ENCODE measurements around the gene DCLK1. TPM values are rescaled to one million over a fixed set of nuclear protein-coding genes. Genes with fewer than 3 reads are reported as not detected.

The DCLK1 gene
- total RNA-seq, 1 experiment from 2014 or later = 1.4 TPM

DNA sequence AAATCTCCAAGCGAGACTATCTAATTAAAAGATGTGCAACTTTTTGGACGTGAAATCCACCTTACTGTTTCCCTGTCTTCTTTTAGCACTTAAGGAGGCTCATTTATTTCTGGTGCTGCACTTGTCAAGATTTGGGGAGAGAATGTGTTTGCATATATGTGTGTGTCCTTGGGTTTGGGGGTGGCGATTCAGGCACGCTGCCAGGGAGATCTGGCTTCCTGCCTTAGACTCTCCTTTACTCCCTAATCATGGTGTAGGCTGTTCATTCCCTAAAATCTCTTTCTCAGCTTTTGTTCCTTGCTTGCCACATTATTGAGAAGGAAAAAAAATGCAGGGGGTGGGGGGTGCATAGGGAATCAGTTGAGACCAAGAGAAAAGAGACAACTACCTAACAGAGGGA is 271.2 kb downstream of the DCLK1 start:
- BruUV-seq (replicated peaks) = no TSS peak
- CTCF ChIA-PET = no interaction called here

DNA sequence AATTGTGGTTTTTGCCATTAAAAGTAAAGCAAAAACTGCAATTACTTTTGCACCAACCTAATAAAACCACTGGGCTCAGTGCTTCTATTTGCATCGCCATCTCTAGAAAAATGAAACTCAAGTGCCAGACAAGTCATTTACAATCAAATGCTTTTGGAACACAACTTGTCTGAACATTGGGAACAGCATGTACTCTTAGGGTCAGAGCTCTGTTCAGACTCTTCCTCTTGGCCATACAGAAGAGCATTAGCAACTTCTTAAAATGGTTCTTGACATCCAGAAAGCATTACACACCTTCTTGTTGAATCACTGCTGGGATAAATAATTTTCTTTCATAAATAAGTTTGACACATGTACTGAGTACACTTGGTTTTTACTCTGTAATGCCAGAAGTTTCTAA is 272.5 kb downstream of the DCLK1 start:
- peaks cover 24% of the 10 kb centered on the region for H3K4me1 ChIP-seq (replicated peaks; ENCODE audit: insufficient read depth)
- intact Hi-C loops (cut with micrococcal nuclease; ENCODE audit: unreplicated experiment) = no loop called here
- no peak for TF ChIP-seq EZH2 (IDR thresholded peaks at IDR 0.05; ENCODE audit: low read depth)
- TF ChIP-seq, protein P1, sequence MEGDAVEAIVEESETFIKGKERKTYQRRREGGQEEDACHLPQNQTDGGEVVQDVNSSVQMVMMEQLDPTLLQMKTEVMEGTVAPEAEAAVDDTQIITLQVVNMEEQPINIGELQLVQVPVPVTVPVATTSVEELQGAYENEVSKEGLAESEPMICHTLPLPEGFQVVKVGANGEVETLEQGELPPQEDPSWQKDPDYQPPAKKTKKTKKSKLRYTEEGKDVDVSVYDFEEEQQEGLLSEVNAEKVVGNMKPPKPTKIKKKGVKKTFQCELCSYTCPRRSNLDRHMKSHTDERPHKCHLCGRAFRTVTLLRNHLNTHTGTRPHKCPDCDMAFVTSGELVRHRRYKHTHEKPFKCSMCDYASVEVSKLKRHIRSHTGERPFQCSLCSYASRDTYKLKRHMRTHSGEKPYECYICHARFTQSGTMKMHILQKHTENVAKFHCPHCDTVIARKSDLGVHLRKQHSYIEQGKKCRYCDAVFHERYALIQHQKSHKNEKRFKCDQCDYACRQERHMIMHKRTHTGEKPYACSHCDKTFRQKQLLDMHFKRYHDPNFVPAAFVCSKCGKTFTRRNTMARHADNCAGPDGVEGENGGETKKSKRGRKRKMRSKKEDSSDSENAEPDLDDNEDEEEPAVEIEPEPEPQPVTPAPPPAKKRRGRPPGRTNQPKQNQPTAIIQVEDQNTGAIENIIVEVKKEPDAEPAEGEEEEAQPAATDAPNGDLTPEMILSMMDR (conservative IDR thresholded peaks at IDR 0.05) = no peak
- H3F3A ChIP-seq (ENCODE audit: insufficient read depth, low read depth) = peaks cover 20% of the 10 kb centered on the region
- no peaks in the 10 kb centered on the region for H3K9me3 ChIP-seq (ENCODE audit: insufficient read depth, low read depth)
- no peaks in the 10 kb centered on the region for H3K9me2 ChIP-seq (ENCODE audit: insufficient read depth)
- H4K20me1 ChIP-seq (ENCODE audit: insufficient read depth) = no peaks in the 10 kb centered on the region
- no peak for DNase-seq
- no peak overlapping the region for H3K27ac ChIP-seq
- ChIA-PET POLR2A (ENCODE audit: unreplicated experiment) (no interaction called here), CTCF (no interaction called here)
- H3K79me2 ChIP-seq (ENCODE audit: low read depth) = no peaks in the 10 kb centered on the region
- no peaks in the 10 kb centered on the region for H3K36me3 ChIP-seq (ENCODE audit: low read depth)
- H2AFZ ChIP-seq = no peak overlapping the region
- H3K4me2 ChIP-seq = no peak overlapping the region
- BruUV-seq (replicated peaks) = no TSS peak
- H3K4me3 ChIP-seq = no peak overlapping the region
- no peaks in the 10 kb centered on the region for H3K27me3 ChIP-seq (ENCODE audit: insufficient read depth, low read depth)

More for the DNA sequence above, 271.2 kb downstream of the DCLK1 start:
- POLR2A ChIA-PET (ENCODE audit: unreplicated experiment) = no interaction called here
- peaks cover 20% of the 10 kb centered on the region for H3K4me1 ChIP-seq (replicated peaks; ENCODE audit: insufficient read depth)
- peaks cover 15% of the 10 kb centered on the region for H3F3A ChIP-seq (ENCODE audit: insufficient read depth, low read depth)
- H3K9me3 ChIP-seq (ENCODE audit: insufficient read depth, low read depth) = no peaks in the 10 kb centered on the region
- intact Hi-C loops (cut with micrococcal nuclease; ENCODE audit: unreplicated experiment) = no loop called here
- no peak overlapping the region for H3K4me3 ChIP-seq
- no peak overlapping the region for H3K27ac ChIP-seq
- no peak overlapping the region for H2AFZ ChIP-seq
- H3K4me2 ChIP-seq = no peak overlapping the region
- no peak for DNase-seq
- TF ChIP-seq, protein P1 (conservative IDR thresholded peaks at IDR 0.05) = no peak
- TF ChIP-seq EZH2 (IDR thresholded peaks at IDR 0.05; ENCODE audit: low read depth) = no peak
- H3K79me2 ChIP-seq (ENCODE audit: low read depth) = no peaks in the 10 kb centered on the region
- no peaks in the 10 kb centered on the region for H3K9me2 ChIP-seq (ENCODE audit: insufficient read depth)
- no peaks in the 10 kb centered on the region for H3K36me3 ChIP-seq (ENCODE audit: low read depth)
- no peaks in the 10 kb centered on the region for H3K27me3 ChIP-seq (ENCODE audit: insufficient read depth, low read depth)
- H4K20me1 ChIP-seq (ENCODE audit: insufficient read depth) = no peaks in the 10 kb centered on the region

DNA sequence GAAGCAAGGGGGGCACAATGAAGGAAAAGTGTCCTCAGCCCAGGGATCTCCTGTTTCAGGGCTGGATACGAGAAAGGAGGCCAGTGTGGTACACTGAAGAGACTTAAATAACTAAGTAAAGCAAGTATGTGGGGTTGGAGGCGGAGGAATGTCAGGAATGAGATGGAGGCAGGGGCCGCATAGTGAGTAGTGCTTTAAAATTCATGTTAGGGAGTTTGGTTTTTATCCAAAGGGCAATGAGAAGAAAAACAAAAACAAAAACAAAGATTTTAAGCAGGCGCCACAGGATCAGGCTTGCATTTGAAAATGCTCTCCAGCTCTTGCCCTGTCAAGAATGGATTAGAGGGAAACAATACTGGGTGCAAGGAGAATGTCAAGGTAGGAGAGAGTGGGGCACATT is 273.4 kb downstream of the DCLK1 start:
- CTCF ChIA-PET = no interaction called here

DNA sequence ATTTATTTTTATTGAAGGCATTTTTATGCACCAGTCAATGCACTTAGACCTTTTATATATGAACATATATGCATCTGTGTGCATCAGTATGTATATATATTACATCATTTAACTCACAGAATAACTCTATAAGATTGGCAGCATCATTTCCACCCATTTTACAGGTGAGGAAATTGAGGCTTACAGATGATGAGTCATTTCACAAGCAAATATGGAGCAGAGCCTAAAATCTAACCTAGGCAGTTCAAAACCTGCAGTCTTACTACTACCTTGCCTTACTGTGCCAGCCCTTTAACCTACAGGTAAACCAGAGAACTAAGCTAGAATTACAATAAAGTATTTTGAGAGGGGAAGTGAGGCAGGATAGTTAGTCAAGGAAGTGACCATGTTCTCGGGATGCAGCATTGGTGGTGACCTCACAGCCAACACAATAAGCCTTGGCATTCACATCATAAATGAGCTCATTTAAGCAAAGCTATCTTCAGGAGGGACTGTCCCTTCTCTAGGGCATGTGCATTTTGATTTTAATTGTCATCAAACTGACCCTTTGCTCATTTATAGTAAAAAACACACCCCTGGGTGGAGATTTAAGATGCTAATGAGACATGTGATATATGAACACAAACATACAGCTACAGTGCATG is 274.3 kb downstream of the DCLK1 start:
- no peaks in the 10 kb centered on the region for H3K27me3 ChIP-seq (ENCODE audit: insufficient read depth, low read depth)
- H3F3A ChIP-seq (ENCODE audit: insufficient read depth, low read depth) = peaks cover 20% of the 10 kb centered on the region
- no peak overlapping the region for H2AFZ ChIP-seq
- BruUV-seq (replicated peaks) = no TSS peak
- H3K9me2 ChIP-seq (ENCODE audit: insufficient read depth) = no peaks in the 10 kb centered on the region
- no peak overlapping the region for H3K4me3 ChIP-seq
- H3K4me2 ChIP-seq = peak overlapping the region; percentile 62
- TF ChIP-seq, protein P1 (conservative IDR thresholded peaks at IDR 0.05) = no peak
- no peak for TF ChIP-seq EZH2 (IDR thresholded peaks at IDR 0.05; ENCODE audit: low read depth)
- intact Hi-C loops (cut with micrococcal nuclease; ENCODE audit: unreplicated experiment) = no loop called here
- no peaks in the 10 kb centered on the region for H4K20me1 ChIP-seq (ENCODE audit: insufficient read depth)
- peaks cover 24% of the 10 kb centered on the region for H3K4me1 ChIP-seq (replicated peaks; ENCODE audit: insufficient read depth)
- H3K9me3 ChIP-seq (ENCODE audit: insufficient read depth, low read depth) = no peaks in the 10 kb centered on the region
- no peak for DNase-seq
- H3K79me2 ChIP-seq (ENCODE audit: low read depth) = no peaks in the 10 kb centered on the region
- no peaks in the 10 kb centered on the region for H3K36me3 ChIP-seq (ENCODE audit: low read depth)
- ChIA-PET POLR2A (ENCODE audit: unreplicated experiment) (interaction anchor here (0.6 kb wide), 1 partner anchor 146 kb away, joined by 7 read pairs; no protein-coding TSS in a partner anchor), CTCF (no interaction called here)
- peak overlapping the region; percentile 61; the same call in 1 of the 2 replicates for H3K27ac ChIP-seq

More for the DNA sequence above, 273.4 kb downstream of the DCLK1 start:
- Histone ChIP-seq H3F3A (ENCODE audit: insufficient read depth, low read depth) (peaks cover 20% of the 10 kb centered on the region), H3K4me2 (no peak overlapping the region), H3K9me3 (ENCODE audit: insufficient read depth, low read depth) (no peaks in the 10 kb centered on the region), H3K79me2 (ENCODE audit: low read depth) (no peaks in the 10 kb centered on the region), H3K27me3 (ENCODE audit: insufficient read depth, low read depth) (no peaks in the 10 kb centered on the region), H2AFZ (no peak overlapping the region), H3K27ac (no peak overlapping the region), H3K9me2 (ENCODE audit: insufficient read depth) (no peaks in the 10 kb centered on the region), H4K20me1 (ENCODE audit: insufficient read depth) (no peaks in the 10 kb centered on the region), H3K36me3 (ENCODE audit: low read depth) (no peaks in the 10 kb centered on the region), H3K4me1 (replicated peaks; ENCODE audit: insufficient read depth) (peaks cover 24% of the 10 kb centered on the region), H3K4me3 (no peak overlapping the region)
- BruUV-seq (replicated peaks) = no TSS peak
- intact Hi-C loops (cut with micrococcal nuclease; ENCODE audit: unreplicated experiment) = no loop called here
- TF ChIP-seq EZH2 (IDR thresholded peaks at IDR 0.05; ENCODE audit: low read depth) = no peak
- POLR2A ChIA-PET (ENCODE audit: unreplicated experiment) = no interaction called here
- no peak for DNase-seq
